Pancreas (tissue), 10 donors: ENCODE data around the gene SLC9A4. TPM values are rescaled to one million over a fixed set of nuclear protein-coding genes. Genes with fewer than 3 reads are reported as not detected.
"Not testable (repeated sequence)": the region's sequence is repeated elsewhere in the genome, so short reads cannot be mapped to it uniquely, and the experiment has no call there.

Source experiments
- ATAC-seq, 4 donors: fragments of 200-7000 bp; cut with Tn5 transposase; one replicate each; pipeline versions ENCODE4 v1.8.0 to v1.9.1; 2020; ENCODE audit warnings: mild to moderate bottlenecking in 4 of 4, moderate library complexity in 4 of 4
- DNase-seq, 6 donors: peaks; one replicate each; pipeline ENCODE4 v3.0.0-alpha.2; 2020
- FAIRE-seq: peaks from 2 replicates; lab custom pipeline; 2012; peaks lifted over from hg19 to GRCh38; lab: Jason Lieb, UNC
- H3K27ac ChIP-seq, 4 donors: fragments of 200-600 bp; sonication (generic); 1 replicate in 3 of 4; 2 replicates in 1 of 4; pipeline versions ENCODE4 v1.5.0 to v1.8.0; 2020
- H3K27me3 ChIP-seq, 4 donors: fragments of 200-600 bp; one replicate each; pipeline ENCODE4 v1.8.0; 2021
- H3K36me3 ChIP-seq, 3 donors: fragments of 200-600 bp; sonication (generic) in 1 of 3; one replicate each; pipeline versions ENCODE4 v1.5.0 to v1.8.0; 2020 to 2021
- H3K4me1 ChIP-seq, 3 donors: fragments of 200-600 bp; one replicate each; pipeline ENCODE4 v1.8.0; 2021
- H3K4me3 ChIP-seq, 4 donors: fragments of 200-600 bp; sonication (generic) in 2 of 4; one replicate each; pipeline versions ENCODE4 v1.5.0 to v1.8.0; 2020 to 2021
- H3K9me3 ChIP-seq, 4 donors: fragments of 200-600 bp; one replicate each; pipeline ENCODE4 v1.8.0; 2021
- CTCF ChIP-seq, 4 donors: fragments of 200-600 bp; sonication (generic) in 3 of 4; IDR thresholded peaks; one replicate each; pipeline versions ENCODE4 v1.5.0 to v1.8.0; 2021; ENCODE audit warnings: antibody characterized with exemption in 4 of 4
- WGBS, 2 donors: extraction: QIAGEN DNeasy Blood & Tissue Kit; methylation state at CpG; one replicate each; pipeline ENCODE4 v1.1.7; 2013; 5-methylcytosine and 5-hydroxymethylcytosine counted together
- intact Hi-C, 3 donors: fragments of 100-400 bp; cut with DNase I; formaldehyde crosslinking; loops; one replicate each; pipeline versions ENCODE4 v1.11.1 to v1.14.2; 2022
- polyA plus RNA-seq, 2 donors: library from polyadenylated mRNA; stranded (reverse); fragments of 200-250 nt; gene quantifications; one replicate each; pipeline ENCODE4 v1.2.3, GENCODE V29; 2013
- total RNA-seq, 6 donors: library from RNA; stranded (reverse); fragmentation: NEBNext Ultra II Directional in 4 of 6; extraction: Animal tissue kit (Norgen Biotek cat#: 25700) in 4 of 6; gene quantifications; one replicate each; pipeline versions ENCODE4 v1.2.1 to v1.2.4, GENCODE V29; 2021 to 2023
- donor health status: healthy with polysubstance abuse.
- donor health status: DM: no; HTN: no; CAD: no; lungs with moderate emphysema.
- donor health status: DM: no; HTN: no; CAD: no.
- donor health status: control.
- donor health status: control.
- donor health status: Bipolar disorder and iron deficiency.
- donor health status: DM: yes; HTN: yes; CAD: no.
- donor health status: DM: no; HTN: no; CAD: no.
- donor health status: DM: no; HTN: no; CAD: no.
- donor health status: DM: yes; HTN: yes; CAD: no.

SLC9A4 gene
- total and polyA plus RNA-seq, 8 donors, result 0.03 to 0.41 (median 0.09) TPM; not detected in 5

DNA sequence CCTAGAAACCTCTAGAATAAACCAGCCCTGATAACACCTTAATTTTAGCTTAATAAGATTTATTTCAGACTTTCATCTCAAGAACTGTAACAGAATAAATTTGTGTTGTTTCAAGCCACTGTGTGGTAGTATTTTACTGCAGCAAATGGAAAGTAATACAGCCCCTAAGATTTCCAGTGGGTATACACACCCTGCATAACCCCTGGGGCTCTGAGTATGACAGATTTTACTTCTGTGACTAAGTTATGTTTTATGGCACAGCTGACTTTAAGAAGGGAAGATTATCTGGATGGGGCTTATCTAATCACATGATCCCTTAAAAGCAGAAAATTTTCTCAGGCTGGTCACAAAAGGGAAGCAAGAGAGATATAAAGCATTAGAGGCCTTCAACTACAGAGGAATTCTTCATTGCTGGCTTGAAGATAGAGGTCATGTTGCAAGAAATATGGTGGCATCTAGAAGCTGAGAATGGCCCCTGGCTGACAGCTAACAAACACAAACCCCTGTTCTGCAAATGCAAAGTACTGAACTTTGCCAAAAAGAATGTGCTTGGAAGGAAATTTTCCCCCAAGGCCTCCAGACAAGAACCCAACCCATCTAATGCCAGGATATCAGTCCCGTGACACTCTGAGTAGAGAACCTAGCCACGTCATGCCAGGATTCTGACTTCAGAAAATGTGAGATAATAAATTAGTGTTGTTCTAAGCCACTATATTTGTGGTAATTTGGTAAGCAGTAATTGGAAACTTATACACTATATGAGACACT lies 78.5 kb downstream of the SLC9A4 start:
- intact Hi-C loops, result no loop called here
- Histone ChIP-seq H3K9me3 (no peaks in the 10 kb centered on the region), H3K27me3 (no peaks in the 10 kb centered on the region), H3K27ac (no peak overlapping the region), H3K4me1 (no peaks in the 10 kb centered on the region), H3K4me3 (no peak overlapping the region), H3K36me3 (no peaks in the 10 kb centered on the region)
- no peak for FAIRE-seq
- no peak for DNase-seq
- ATAC-seq, result no peak
- 77 to 88% methylated on average over 2 of the region's 2 CpGs for WGBS, 2 donors
- TF ChIP-seq CTCF (IDR thresholded peaks at IDR 0.05), result no peak

GRCh38 chr2:102553601-102554000 lies 80.6 kb downstream of the SLC9A4 start:
- H3K4me3 ChIP-seq, result no peak overlapping the region
- no peaks in the 10 kb centered on the region for H3K4me1 ChIP-seq
- FAIRE-seq (no peak), ATAC-seq (no peak), DNase-seq (no peak)
- H3K36me3 ChIP-seq, result no peaks in the 10 kb centered on the region
- 0 to 43% methylated on average over 1 of the region's 1 CpG for WGBS, 2 donors
- H3K9me3 ChIP-seq, result no peaks in the 10 kb centered on the region
- intact Hi-C loops, result no loop called here
- no peak overlapping the region for H3K27ac ChIP-seq
- no peaks in the 10 kb centered on the region for H3K27me3 ChIP-seq
- TF ChIP-seq CTCF (IDR thresholded peaks at IDR 0.05), result no peak

DNA sequence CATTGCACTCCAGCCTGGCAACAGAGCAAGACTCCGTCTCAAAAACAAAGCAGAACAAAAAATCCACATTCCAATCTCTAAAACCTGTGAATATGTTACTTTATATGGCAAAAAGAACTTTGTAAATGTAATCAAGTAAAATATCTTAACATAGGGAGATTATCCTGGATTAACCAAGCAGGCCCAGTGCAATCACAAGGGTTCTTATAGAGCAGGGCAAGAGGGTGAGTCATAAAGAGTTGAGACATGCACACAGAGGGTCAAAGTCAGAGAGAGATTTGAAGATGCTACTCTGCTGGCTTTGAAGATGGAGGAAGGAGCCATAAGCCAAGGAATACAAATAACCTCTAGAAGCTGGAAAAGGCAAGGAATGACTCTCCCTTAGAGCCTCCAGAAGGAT lies 85.4 kb downstream of the SLC9A4 start:
- DNase-seq (no peak), ATAC-seq (no peak), FAIRE-seq (no peak)
- intact Hi-C loops, result no loop called here
- H3K4me3 ChIP-seq, result no peak overlapping the region
- H3K36me3 ChIP-seq, result no peaks in the 10 kb centered on the region
- no peaks in the 10 kb centered on the region for H3K4me1 ChIP-seq
- H3K27ac ChIP-seq, result no peak overlapping the region
- no peaks in the 10 kb centered on the region for H3K27me3 ChIP-seq
- 90 to 100% methylated on average over 1 of the region's 1 CpG for WGBS, 2 donors
- TF ChIP-seq CTCF (IDR thresholded peaks at IDR 0.05), result no peak
- no peaks in the 10 kb centered on the region for H3K9me3 ChIP-seq

DNA sequence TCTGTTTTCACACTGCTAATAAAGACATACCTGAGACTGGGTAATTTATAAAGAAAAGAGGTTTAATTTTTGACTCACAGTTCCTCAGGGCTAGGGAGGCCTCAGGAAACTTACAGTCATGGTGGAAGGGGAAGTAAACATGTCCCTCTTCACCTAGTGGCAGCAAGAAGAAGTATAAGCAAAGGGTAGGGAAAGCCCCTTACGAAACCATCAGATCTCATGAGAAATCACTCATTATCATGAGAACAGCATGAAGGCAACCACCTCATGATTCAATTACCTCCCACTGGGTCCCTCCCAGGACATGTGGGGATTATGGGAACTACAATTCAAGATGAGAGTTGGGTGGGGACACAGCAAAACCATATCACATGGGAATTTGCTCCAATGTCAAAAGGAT lies 89.5 kb downstream of the SLC9A4 start:
- ATAC-seq, H3K36me3 ChIP-seq, H3K27me3 ChIP-seq, H3K4me3 ChIP-seq, DNase-seq, H3K9me3 ChIP-seq, intact Hi-C loops, FAIRE-seq, H3K4me1 ChIP-seq, H3K27ac ChIP-seq: not testable (repeated sequence)
- 72 to 79% methylated on average over 1 of the region's 1 CpG for WGBS, 2 donors

DNA sequence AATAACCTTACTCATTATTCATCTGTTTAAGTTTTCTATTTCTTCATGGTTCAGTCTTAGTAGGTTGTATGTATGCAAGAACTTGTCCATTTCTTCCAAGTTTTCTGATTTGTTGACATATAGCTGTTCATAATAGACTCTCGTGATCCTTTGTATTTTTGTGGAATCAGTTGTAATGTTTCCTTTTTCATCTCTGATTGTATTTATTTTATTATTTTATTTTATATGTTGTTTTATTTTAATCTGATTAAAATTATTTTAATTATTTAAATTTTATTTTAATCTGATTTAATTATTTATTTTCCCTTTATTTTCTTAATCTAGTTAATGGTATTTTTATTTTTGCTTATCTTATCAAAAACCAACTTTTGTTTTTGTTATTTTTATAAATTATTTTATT lies 102.9 kb downstream of the SLC9A4 start:
- FAIRE-seq (peak; percentile 99), ATAC-seq (no peak), DNase-seq (no peak)
- no peak overlapping the region for H3K4me3 ChIP-seq
- WGBS, 2 donors, result 81 to 92% methylated on average over 1 of the region's 1 CpG
- TF ChIP-seq CTCF (IDR thresholded peaks at IDR 0.05), result no peak
- no peaks in the 10 kb centered on the region for H3K4me1 ChIP-seq
- intact Hi-C loops, result no loop called here
- peaks cover 0 to 4% (median 2%) of the 10 kb centered on the region in 4 donors for H3K9me3 ChIP-seq
- no peaks in the 10 kb centered on the region for H3K27me3 ChIP-seq
- no peak overlapping the region for H3K27ac ChIP-seq
- no peaks in the 10 kb centered on the region for H3K36me3 ChIP-seq
